Sigmoid colon (tissue), 7 donors: ENCODE measurements around the gene ORC6. TPM values are rescaled to one million over a fixed set of nuclear protein-coding genes. Genes with fewer than 3 reads are reported as not detected.
"Not testable (repeated sequence)": the region's sequence is repeated elsewhere in the genome, so short reads cannot be mapped to it uniquely, and the experiment has no call there.

Experiments used
- DNase-seq: peaks from one replicate; pipeline ENCODE4 v3.0.0-alpha.2; 2019
- H3K27ac ChIP-seq, 4 donors: fragments of 200-600 bp; sonication (generic); one replicate each; pipeline ENCODE4 v1.5.1; 2016 to 2019; ENCODE audit warnings: mild to moderate bottlenecking in 1 of 4
- H3K27me3 ChIP-seq, 3 donors: fragments of 200-600 bp; sonication (generic); one replicate each; pipeline ENCODE4 v1.5.1; 2019; ENCODE audit warnings: mild to moderate bottlenecking in 1 of 3
- H3K36me3 ChIP-seq, 4 donors: fragments of 200-600 bp; sonication (generic); one replicate each; pipeline ENCODE4 v1.5.1; 2016 to 2019
- H3K4me1 ChIP-seq, 4 donors: fragments of 200-600 bp; sonication (generic); one replicate each; pipeline ENCODE4 v1.5.1; 2017 to 2019
- H3K4me3 ChIP-seq, 4 donors: fragments of 200-600 bp; sonication (generic); one replicate each; pipeline ENCODE4 v1.5.1; 2017 to 2019; ENCODE audit warnings: mild to moderate bottlenecking in 2 of 4, moderate library complexity in 1 of 4
- H3K9me3 ChIP-seq, 4 donors: fragments of 200-600 bp in 3 of 4; sonication (generic) in 3 of 4; one replicate each; pipeline versions ENCODE4 v1.5.1 to v1.6.1; 2013 to 2019
- CTCF ChIP-seq, 4 experiments: fragments of 450-650 bp in 3 of 4; fragments of 200-600 bp in 1 of 4; IDR thresholded peaks; one replicate each; pipeline ENCODE4 v1.5.1; 2016 to 2019; ENCODE audit warnings: antibody characterized with exemption in 4 of 4, mild to moderate bottlenecking in 3 of 4, moderate library complexity in 2 of 4
- EP300 ChIP-seq, 4 donors: sonication (generic); formaldehyde crosslinking; IDR thresholded peaks; one replicate each; pipeline ENCODE4 v1.6.1; 2017; ENCODE audit warnings: antibody characterized with exemption in 4 of 4
- POLR2A ChIP-seq, 2 donors: fragments of 450-650 bp; IDR thresholded peaks; one replicate each; pipeline ENCODE4 v1.6.1; 2016; ENCODE audit warnings: antibody characterized with exemption in 2 of 2, mild to moderate bottlenecking in 2 of 2, moderate library complexity in 2 of 2
- POLR2AphosphoS5 ChIP-seq, 4 donors: sonication (generic); formaldehyde crosslinking; IDR thresholded peaks; one replicate each; pipeline ENCODE4 v1.6.1; 2017; ENCODE audit warnings: antibody characterized with exemption in 4 of 4
- WGBS, 2 donors: extraction: QIAGEN DNeasy Blood & Tissue Kit; methylation state at CpG; one replicate each; pipeline ENCODE4 v1.1.7; 2013; 5-methylcytosine and 5-hydroxymethylcytosine counted together
- intact Hi-C: fragments of 100-400 bp; cut with DNase I; formaldehyde crosslinking; loops from one replicate; pipeline ENCODE4 v1.15.1; 2023
- polyA plus RNA-seq, 3 donors: library from polyadenylated mRNA; stranded (reverse); fragments of 200-250 nt; gene quantifications; one replicate each; pipeline ENCODE4 v1.2.3, GENCODE V29; 2013
- total RNA-seq, 4 donors: library from RNA; depleted of rRNA; stranded (reverse); fragments of >200 nt; gene quantifications; one replicate each; pipeline ENCODE4 v1.1.0, GENCODE V29; 2016
- donor health status: healthy with polysubstance abuse.
- donor health status: Bipolar disorder and iron deficiency.
- donor health status: healthy.

Gene ORC6
- total and polyA plus RNA-seq, 7 donors = 0.33 to 9.2 (median 2.4) TPM

DNA sequence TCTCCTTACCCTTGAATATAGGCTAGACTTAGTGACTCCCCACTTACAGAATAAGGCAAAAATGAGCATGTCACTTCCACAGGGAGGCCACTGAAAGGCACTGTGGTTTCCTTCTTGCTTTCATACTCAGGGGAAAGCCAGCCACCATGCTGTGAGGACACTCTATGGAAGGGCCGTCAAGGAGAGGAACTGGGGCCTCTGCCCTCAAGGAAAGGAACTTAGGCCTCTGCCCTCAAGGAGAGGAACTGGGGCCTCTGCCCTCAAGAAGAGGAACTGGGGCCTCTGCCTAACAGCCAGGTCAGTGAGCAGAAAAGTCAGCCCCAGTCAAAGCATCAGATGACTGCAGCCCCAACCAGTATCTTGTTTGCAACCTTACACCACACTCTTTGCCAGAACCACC lies 30.5 kb upstream of the ORC6 start:
- no peaks in the 10 kb centered on the region for H3K4me1 ChIP-seq
- peaks cover 14 to 57% (median 24%) of the 10 kb centered on the region in 4 donors for H3K36me3 ChIP-seq
- no peak for DNase-seq
- intact Hi-C loops = no loop called here
- TF ChIP-seq POLR2A (IDR thresholded peaks at IDR 0.05) = no peak
- no peak for TF ChIP-seq EP300 (IDR thresholded peaks at IDR 0.05)
- TF ChIP-seq POLR2AphosphoS5 (IDR thresholded peaks at IDR 0.05) = no peak
- no peak for TF ChIP-seq CTCF (IDR thresholded peaks at IDR 0.05)
- no peak overlapping the region for H3K4me3 ChIP-seq
- no peak overlapping the region for H3K27ac ChIP-seq
- H3K27me3 ChIP-seq = no peaks in the 10 kb centered on the region
- WGBS, 2 donors = 39 to 65% methylated on average over 1 of the region's 1 CpG
- H3K9me3 ChIP-seq = no peaks in the 10 kb centered on the region

DNA sequence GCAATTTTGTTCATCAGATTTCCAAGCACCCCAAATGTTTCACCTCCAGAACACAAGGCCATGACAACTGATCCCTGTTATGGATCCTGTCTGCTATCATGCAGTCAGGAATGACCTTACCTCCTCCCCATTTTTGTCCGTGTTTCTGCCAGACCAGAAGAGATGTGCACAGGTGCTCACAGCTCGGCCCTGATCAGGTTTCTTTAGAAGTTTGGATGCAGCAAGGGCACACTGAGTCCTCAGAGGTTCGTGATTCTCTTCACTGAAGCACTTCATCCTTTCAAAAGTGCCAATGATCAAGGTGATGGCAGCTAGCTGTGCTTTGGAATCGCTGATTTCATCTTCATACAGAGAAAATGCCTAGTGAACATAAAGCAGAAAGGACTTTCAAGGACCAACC lies 27.3 kb upstream of the ORC6 start:
- Histone ChIP-seq H3K27ac (no peak overlapping the region), H3K27me3 (no peaks in the 10 kb centered on the region), H3K36me3 (peaks cover 22 to 87% (median 30%) of the 10 kb centered on the region in 4 donors), H3K4me1 (no peaks in the 10 kb centered on the region), H3K9me3 (no peaks in the 10 kb centered on the region), H3K4me3 (no peak overlapping the region)
- no peak for TF ChIP-seq EP300 (IDR thresholded peaks at IDR 0.05)
- no peak for TF ChIP-seq POLR2A (IDR thresholded peaks at IDR 0.05)
- no peak for TF ChIP-seq POLR2AphosphoS5 (IDR thresholded peaks at IDR 0.05)
- TF ChIP-seq CTCF (IDR thresholded peaks at IDR 0.05) = no peak
- intact Hi-C loops = no loop called here
- 70 to 71% methylated on average over 4 of the region's 4 CpGs for WGBS, 2 donors
- no peak for DNase-seq

- Histone ChIP-seq H3K9me3 (no peaks in the 10 kb centered on the region), H3K27ac (no peak overlapping the region), H3K4me3 (no peak overlapping the region), H3K27me3 (no peaks in the 10 kb centered on the region), H3K36me3 (peaks cover 13 to 100% (median 32%) of the 10 kb centered on the region in 4 donors), H3K4me1 (no peaks in the 10 kb centered on the region)
- DNase-seq = no peak
- intact Hi-C loops = no loop called here
- TF ChIP-seq EP300 (IDR thresholded peaks at IDR 0.05) (no peak), POLR2AphosphoS5 (IDR thresholded peaks at IDR 0.05) (no peak), POLR2A (IDR thresholded peaks at IDR 0.05) (no peak), CTCF (IDR thresholded peaks at IDR 0.05) (peak in 3 of 4 experiments; percentile 35 to 55 (median 46))
- WGBS, 2 donors = 69 to 74% methylated on average over 6 of the region's 6 CpGs
Measured at GRCh38 chr16:46673320-46674013, 16.0 kb upstream of the ORC6 start.

- intact Hi-C loops, H3K4me1 ChIP-seq, H3K9me3 ChIP-seq, H3K27ac ChIP-seq, H3K4me3 ChIP-seq, H3K27me3 ChIP-seq, DNase-seq: not testable (repeated sequence)
- WGBS, 2 donors = 92 to 100% methylated on average over 1 of the region's 1 CpG
- H3K36me3 ChIP-seq = peaks cover 5 to 84% (median 30%) of the 10 kb centered on the region in 4 donors
Measured at GRCh38 chr16:46677943-46678342, 11.5 kb upstream of the ORC6 start.

DNA sequence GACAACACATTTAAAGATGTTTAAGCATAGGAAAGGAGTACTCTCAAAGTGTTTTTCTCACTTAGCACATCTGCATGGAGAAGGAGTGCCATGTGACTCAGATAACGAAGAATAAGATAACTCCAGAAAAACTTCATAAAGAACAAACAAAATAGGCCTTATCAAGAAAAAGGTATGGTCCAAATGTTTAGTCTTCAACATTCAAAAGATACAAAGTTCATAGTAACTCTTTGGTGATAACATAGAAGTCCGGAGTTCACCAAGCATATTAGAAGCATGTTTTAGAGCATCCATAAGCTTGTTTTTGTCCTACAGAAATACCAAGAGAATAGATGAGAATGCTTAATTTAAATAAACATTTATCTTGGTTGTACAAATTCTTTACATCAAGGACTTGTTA lies 7.6 kb upstream of the ORC6 start:
- H3K27ac ChIP-seq, H3K4me3 ChIP-seq, H3K27me3 ChIP-seq, H3K9me3 ChIP-seq, intact Hi-C loops, DNase-seq: not testable (repeated sequence)
- H3K36me3 ChIP-seq = peaks cover 0 to 45% (median 17%) of the 10 kb centered on the region in 4 donors
- H3K4me1 ChIP-seq = peaks cover 0 to 11% (median 9%) of the 10 kb centered on the region in 4 donors
- WGBS, 2 donors = 30 to 77% methylated on average over 2 of the region's 2 CpGs
